ENCODE measurements around the gene HELZ.

GRCh38 chr17:67270416-67270815 lies 25.4 kb upstream of the HELZ start:
- TF ChIP-seq CTCF (IDR thresholded peaks at IDR 0.05) (no peak), EZH2 (IDR thresholded peaks at IDR 0.05; ENCODE audit: borderline replicate concordance, insufficient read depth, low read depth, low read length, poor library complexity, severe bottlenecking) (no peak)

Measured in B cell (primary cell).